Transverse colon (tissue), 4 donors: Measurements from ENCODE around the gene PPP1R15B. TPM values are rescaled to one million over a fixed set of nuclear protein-coding genes. Genes with fewer than 3 reads are reported as not detected.

Source experiments
- DNase-seq: peaks from one replicate; pipeline ENCODE4 v3.0.0-alpha.2; 2019
- H3K27ac ChIP-seq, 4 donors: fragments of 200-600 bp; sonication (generic); 2 replicates each; pipeline ENCODE4 v1.5.1; 2016 to 2018; ENCODE audit warnings: inconsistent platforms in 4 of 4
- H3K27me3 ChIP-seq: fragments of 200-600 bp; sonication (generic); 2 replicates; pipeline ENCODE4 v1.5.1; 2017; ENCODE audit warnings: inconsistent platforms
- H3K36me3 ChIP-seq, 4 donors: fragments of 200-600 bp; sonication (generic); 2 replicates each; pipeline ENCODE4 v1.5.1; 2017 to 2019; ENCODE audit warnings: inconsistent platforms in 4 of 4
- H3K4me1 ChIP-seq, 4 donors: fragments of 200-600 bp; sonication (generic); 2 replicates each; pipeline ENCODE4 v1.5.1; 2017 to 2020; ENCODE audit warnings: inconsistent platforms in 4 of 4
- H3K4me3 ChIP-seq, 4 donors: fragments of 200-600 bp; sonication (generic); 1 replicate in 1 of 4; 2 replicates in 3 of 4; pipeline versions ENCODE4 v1.5.1 to v1.6.1; 2017 to 2019; ENCODE audit warnings: inconsistent platforms in 4 of 4
- H3K9me3 ChIP-seq, 2 donors: fragments of 200-600 bp; sonication (generic); 2 replicates each; pipeline ENCODE4 v1.5.1; 2017 to 2019; ENCODE audit warnings: inconsistent platforms in 2 of 2
- EP300 ChIP-seq: sonication (generic); formaldehyde crosslinking; IDR thresholded peaks from one replicate; pipeline ENCODE4 v1.6.1; 2017; ENCODE audit warnings: antibody characterized with exemption, low read depth
- POLR2A ChIP-seq: fragments of 450-650 bp; IDR thresholded peaks from one replicate; pipeline ENCODE4 v1.6.1; 2016; ENCODE audit warnings: antibody characterized with exemption, mild to moderate bottlenecking, moderate library complexity
- POLR2AphosphoS5 ChIP-seq, 3 donors: sonication (generic); formaldehyde crosslinking; IDR thresholded peaks; one replicate each; pipeline ENCODE4 v1.6.1; 2016; ENCODE audit warnings: antibody characterized with exemption in 3 of 3
- WGBS, 2 donors: methylation state at CpG; one replicate each; pipeline ENCODE4 v1.1.5; 2018; ENCODE audit warnings: low coverage in 1 of 2; 5-methylcytosine and 5-hydroxymethylcytosine counted together
- in situ Hi-C, 4 donors: fragments of 200-750 bp; cut with MboI; loops; one replicate each; pipeline versions ENCODE4 v1.15.0 to v1.15.1; 2017; ENCODE audit warnings: low sequenced_read_pairs in 3 of 4, low pct_ligation_motif_present in 1 of 4, low pct_unique_long_range_greater_than_20kb in 1 of 4
- intact Hi-C: fragments of 100-400 bp; cut with DNase I; formaldehyde crosslinking; loops from one replicate; pipeline ENCODE4 v1.15.1; 2023; ENCODE audit warnings: low total_unique reads
- total RNA-seq, 4 donors: library from RNA; depleted of rRNA; stranded (reverse); fragments of >200 nt; gene quantifications; one replicate each; pipeline ENCODE4 v1.1.0, GENCODE V29; 2016
- TF ChIP-seq, protein P1 (sequence below), 5 experiments: fragments of 200-600 bp in 3 of 5; fragments of 450-650 bp in 2 of 5; sonication (generic) in 3 of 5; IDR thresholded peaks; 1 replicate in 2 of 5; 2 replicates in 3 of 5; pipeline ENCODE4 v1.5.1; 2016 to 2017; ENCODE audit warnings: antibody characterized with exemption in 5 of 5, inconsistent platforms in 3 of 5, mild to moderate bottlenecking in 2 of 5, moderate library complexity in 1 of 5

Gene PPP1R15B
- total RNA-seq, 4 donors from 2014 or later: 30.8 to 74.2 (median 54.5) TPM

GRCh38 chr1:204362984-204363334 lies 48.7 kb downstream of the PPP1R15B start:
- Histone ChIP-seq H3K27ac (peak overlapping the region; percentile 52 to 74 (median 66)), H3K4me1 (peaks cover 6 to 22% (median 14%) of the 10 kb centered on the region in 4 donors), H3K9me3 (no peaks in the 10 kb centered on the region), H3K36me3 (no peaks in the 10 kb centered on the region), H3K4me3 (peak overlapping the region in 3 of 4 donors; percentile 30 to 49 (median 30)), H3K27me3 (no peaks in the 10 kb centered on the region)
- TF ChIP-seq EP300 (no peak), POLR2AphosphoS5 (IDR thresholded peaks at IDR 0.05) (no peak), POLR2A (no peak)
- TF ChIP-seq, protein P1, sequence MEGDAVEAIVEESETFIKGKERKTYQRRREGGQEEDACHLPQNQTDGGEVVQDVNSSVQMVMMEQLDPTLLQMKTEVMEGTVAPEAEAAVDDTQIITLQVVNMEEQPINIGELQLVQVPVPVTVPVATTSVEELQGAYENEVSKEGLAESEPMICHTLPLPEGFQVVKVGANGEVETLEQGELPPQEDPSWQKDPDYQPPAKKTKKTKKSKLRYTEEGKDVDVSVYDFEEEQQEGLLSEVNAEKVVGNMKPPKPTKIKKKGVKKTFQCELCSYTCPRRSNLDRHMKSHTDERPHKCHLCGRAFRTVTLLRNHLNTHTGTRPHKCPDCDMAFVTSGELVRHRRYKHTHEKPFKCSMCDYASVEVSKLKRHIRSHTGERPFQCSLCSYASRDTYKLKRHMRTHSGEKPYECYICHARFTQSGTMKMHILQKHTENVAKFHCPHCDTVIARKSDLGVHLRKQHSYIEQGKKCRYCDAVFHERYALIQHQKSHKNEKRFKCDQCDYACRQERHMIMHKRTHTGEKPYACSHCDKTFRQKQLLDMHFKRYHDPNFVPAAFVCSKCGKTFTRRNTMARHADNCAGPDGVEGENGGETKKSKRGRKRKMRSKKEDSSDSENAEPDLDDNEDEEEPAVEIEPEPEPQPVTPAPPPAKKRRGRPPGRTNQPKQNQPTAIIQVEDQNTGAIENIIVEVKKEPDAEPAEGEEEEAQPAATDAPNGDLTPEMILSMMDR (IDR thresholded peaks at IDR 0.05): no peak
- no peak for DNase-seq
- intact Hi-C loops: loop anchor here (2.0 kb wide), 1 partner anchor 200 kb away; no protein-coding TSS in a partner anchor
- in situ Hi-C loops: loop anchor here (5.0 to 25.0 kb wide), 6 partner anchors 96 to 501 kb away; partner anchors contain the start of genes REN (in 4 of the 4) and SNRPE (in 3 of the 4)
- 52 to 62% methylated on average over 2 to 11 of the region's 11 CpGs for WGBS, 2 donors

GRCh38 chr1:204361781-204362180 lies 49.8 kb downstream of the PPP1R15B start:
- TF ChIP-seq POLR2A (no peak), POLR2AphosphoS5 (IDR thresholded peaks at IDR 0.05) (no peak)
- H3K4me1 ChIP-seq: peaks cover 6 to 22% (median 14%) of the 10 kb centered on the region in 4 donors
- 79 to 100% methylated on average over 1 to 10 of the region's 10 CpGs for WGBS, 2 donors
- H3K9me3 ChIP-seq: no peaks in the 10 kb centered on the region
- no peak overlapping the region for H3K27ac ChIP-seq
- no peak for DNase-seq
- in situ Hi-C loops (loop anchor here (5.0 to 25.0 kb wide), 6 partner anchors 94 to 499 kb away; partner anchors contain the start of genes REN (in 4 of the 4) and SNRPE (in 3 of the 4)), intact Hi-C loops (loop anchor here (2.0 kb wide), 1 partner anchor 199 kb away; no protein-coding TSS in a partner anchor)
- no peaks in the 10 kb centered on the region for H3K27me3 ChIP-seq
- H3K36me3 ChIP-seq: no peaks in the 10 kb centered on the region
- H3K4me3 ChIP-seq: no peak overlapping the region

GRCh38 chr1:204361341-204361771 lies 50.3 kb downstream of the PPP1R15B start:
- H3K27ac ChIP-seq: no peak overlapping the region
- TF ChIP-seq, protein P1 (IDR thresholded peaks at IDR 0.05): no peak
- TF ChIP-seq POLR2A (no peak), POLR2AphosphoS5 (IDR thresholded peaks at IDR 0.05) (no peak), EP300 (no peak)
- H3K4me3 ChIP-seq: no peak overlapping the region
- DNase-seq: no peak
- H3K27me3 ChIP-seq: no peaks in the 10 kb centered on the region
- H3K36me3 ChIP-seq: no peaks in the 10 kb centered on the region
- in situ Hi-C loops: loop anchor here (5.0 to 25.0 kb wide), 6 partner anchors 94 to 499 kb away; partner anchors contain the start of genes REN (in 4 of the 4) and SNRPE (in 3 of the 4)
- intact Hi-C loops: no loop called here
- peaks cover 6 to 22% (median 14%) of the 10 kb centered on the region in 4 donors for H3K4me1 ChIP-seq
- WGBS, 2 donors: 75% methylated on average over 2 of the region's 2 CpGs; no CpG with 5 or more reads in 1 of the 2 donors
- no peaks in the 10 kb centered on the region for H3K9me3 ChIP-seq

DNA sequence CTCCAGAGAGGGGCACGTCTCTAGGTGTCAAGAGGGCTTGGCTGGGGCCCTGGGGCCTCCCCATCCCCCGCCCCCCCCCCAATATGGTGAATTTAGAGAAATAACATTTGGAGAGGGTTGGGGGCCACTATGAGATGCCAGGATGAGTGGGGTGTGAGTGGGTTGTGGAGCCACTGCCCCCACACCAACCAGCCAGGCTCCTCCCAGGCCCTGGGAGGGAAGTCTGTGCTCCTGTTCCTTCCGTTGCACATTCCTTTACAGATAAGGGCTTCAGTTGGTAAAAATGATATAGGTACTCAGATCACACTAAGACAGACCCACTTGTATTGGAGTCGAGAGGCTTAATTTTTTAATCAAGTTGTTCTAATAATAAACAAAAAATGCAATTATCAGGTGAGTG lies 51.3 kb downstream of the PPP1R15B start:
- in situ Hi-C loops: loop anchor here (5.0 to 25.0 kb wide), 6 partner anchors 93 to 498 kb away; partner anchors contain the start of genes REN (in 4 of the 4) and SNRPE (in 3 of the 4)

More for the DNA sequence above, 51.3 kb downstream of the PPP1R15B start:
- Histone ChIP-seq H3K27me3 (no peaks in the 10 kb centered on the region), H3K4me3 (no peak overlapping the region), H3K4me1 (peaks cover 6 to 22% (median 14%) of the 10 kb centered on the region in 4 donors), H3K36me3 (no peaks in the 10 kb centered on the region), H3K27ac (no peak overlapping the region), H3K9me3 (no peaks in the 10 kb centered on the region)
- intact Hi-C loops: no loop called here
- 60 to 81% methylated on average over 2 to 4 of the region's 4 CpGs for whole genome bisulfite sequencing, 2 donors
- no peak for TF ChIP-seq POLR2A
- TF ChIP-seq POLR2AphosphoS5 (IDR thresholded peaks at IDR 0.05): no peak
- TF ChIP-seq EP300: no peak
- TF ChIP-seq, protein P1 (IDR thresholded peaks at IDR 0.05): no peak
- DNase-seq: no peak
